Measurements from ENCODE around the gene ABHD12. TPM values are rescaled to one million over a fixed set of nuclear protein-coding genes. Genes with fewer than 3 reads are reported as not detected.

Gene ABHD12
- polyA plus RNA-seq, 1 donor = 13.9 TPM

GRCh38 chr20:25291432-25292133, 99.1 kb downstream of the ABHD12 start:
- DNase-seq (ENCODE audit: low read depth) = no peak

DNA sequence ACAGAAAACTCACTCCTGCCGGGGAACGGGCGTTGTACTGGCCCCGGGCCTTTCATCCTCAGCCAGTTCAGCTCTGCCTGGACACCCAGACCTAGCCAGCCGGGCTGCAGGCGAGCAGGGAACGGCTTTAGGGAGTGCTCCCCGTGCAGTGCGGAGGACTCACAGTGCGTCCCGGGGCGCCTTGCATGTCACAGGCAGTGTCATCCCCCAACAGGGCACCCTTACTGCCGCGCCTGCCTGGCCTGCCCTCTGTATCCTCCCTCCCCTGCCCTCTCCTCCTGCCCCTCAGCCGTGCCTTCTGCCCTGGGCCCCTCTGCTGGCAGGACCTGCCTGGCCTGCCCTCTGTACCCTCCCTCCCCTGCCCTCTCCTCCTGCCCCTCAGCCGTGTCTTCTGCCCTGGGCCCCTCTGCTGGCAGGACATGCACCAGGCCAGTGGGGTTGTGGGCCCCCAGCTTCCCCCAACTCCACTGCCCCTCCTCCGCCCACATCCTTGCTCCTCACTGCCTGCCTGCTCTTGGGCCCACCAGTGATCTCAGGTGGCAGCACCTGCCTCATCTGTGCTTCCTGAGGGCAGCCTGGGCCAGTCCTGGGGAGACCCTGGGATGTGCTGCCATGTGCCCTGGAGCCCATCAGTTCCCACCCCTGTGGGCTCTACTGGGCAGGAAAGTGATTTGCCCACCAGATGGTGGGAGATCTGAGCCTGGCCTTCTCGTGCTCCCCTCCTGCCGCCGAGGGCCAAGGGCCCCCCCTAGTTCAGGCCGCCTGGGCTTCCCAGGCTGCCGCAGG, 99.8 kb downstream of the ABHD12 start:
- DNase-seq (ENCODE audit: low read depth) = no peak

- DNase-seq (ENCODE audit: low read depth) = no peak
Measured at GRCh38 chr20:25289886-25290597, 100.6 kb downstream of the ABHD12 start.

DNA sequence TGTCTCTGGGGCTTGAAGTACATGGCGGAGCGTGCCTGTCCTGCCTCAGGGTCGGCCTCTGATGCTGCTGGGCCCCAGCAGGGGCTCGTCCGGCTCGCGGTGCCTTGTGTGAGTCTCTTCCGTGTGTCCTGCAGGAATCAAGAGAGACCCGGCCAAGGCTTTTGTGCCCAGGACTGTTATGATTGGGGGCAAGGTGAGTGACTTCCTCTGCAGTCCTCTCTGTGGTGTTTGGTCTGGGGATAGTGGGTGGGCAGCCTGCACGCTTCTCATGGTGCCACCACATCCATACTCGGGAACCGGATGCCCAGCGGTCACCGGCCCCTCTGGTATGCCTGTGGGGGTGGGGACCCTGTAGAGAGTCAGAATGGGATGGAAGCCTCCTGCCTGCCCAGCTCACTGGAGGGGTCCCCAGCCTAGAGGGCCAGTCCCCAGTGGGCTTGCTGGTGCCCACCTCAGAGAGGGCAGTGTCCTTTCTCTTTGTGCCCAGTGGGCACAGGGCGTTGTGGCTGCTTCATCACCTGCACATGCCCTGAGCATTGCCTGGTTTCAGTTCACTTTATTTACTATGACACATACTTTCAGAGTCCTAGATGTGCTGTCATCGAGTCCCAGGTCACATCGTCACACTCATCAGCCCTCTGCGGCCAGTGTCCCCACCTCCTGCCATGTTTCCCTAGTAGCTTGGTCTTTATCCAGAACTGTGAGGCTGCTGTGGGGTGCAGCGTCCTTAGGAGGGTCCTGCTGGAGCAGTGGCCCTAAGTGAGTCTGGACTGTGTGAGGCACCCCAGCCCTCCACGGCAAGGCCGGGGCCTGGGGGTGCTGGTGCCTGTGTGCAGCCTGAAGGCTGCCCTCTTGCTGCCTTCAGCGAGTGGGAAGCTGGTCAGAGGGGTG, 102.1 kb downstream of the ABHD12 start:
- no peak for DNase-seq (ENCODE audit: low read depth)

- DNase-seq (ENCODE audit: low read depth) = no peak
Measured at GRCh38 chr20:25287631-25288290, 102.9 kb downstream of the ABHD12 start.

DNA sequence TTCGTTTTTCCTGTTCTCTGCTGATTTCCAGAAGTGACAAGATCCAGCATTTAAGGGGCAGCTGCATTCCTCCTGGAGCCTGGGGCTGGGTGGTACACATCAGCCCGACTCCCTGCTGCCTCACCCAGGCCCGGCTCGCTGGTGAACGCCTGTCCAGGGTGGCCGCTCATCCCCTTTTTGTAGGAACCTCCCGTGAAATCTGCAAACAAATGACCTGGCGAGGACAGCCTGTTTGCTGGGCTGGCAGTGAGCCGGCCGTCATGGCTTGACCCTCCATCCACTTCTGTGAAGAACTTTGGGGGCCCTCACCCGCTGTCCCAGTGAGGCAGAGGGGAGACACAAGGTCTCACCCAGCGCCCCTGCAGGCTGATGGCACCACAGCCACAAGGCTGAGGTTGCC, 103.7 kb downstream of the ABHD12 start:
- DNase-seq (ENCODE audit: low read depth) = no peak

GRCh38 chr20:25285856-25286798, 104.5 kb downstream of the ABHD12 start:
- no peak for DNase-seq (ENCODE audit: low read depth)

DNA sequence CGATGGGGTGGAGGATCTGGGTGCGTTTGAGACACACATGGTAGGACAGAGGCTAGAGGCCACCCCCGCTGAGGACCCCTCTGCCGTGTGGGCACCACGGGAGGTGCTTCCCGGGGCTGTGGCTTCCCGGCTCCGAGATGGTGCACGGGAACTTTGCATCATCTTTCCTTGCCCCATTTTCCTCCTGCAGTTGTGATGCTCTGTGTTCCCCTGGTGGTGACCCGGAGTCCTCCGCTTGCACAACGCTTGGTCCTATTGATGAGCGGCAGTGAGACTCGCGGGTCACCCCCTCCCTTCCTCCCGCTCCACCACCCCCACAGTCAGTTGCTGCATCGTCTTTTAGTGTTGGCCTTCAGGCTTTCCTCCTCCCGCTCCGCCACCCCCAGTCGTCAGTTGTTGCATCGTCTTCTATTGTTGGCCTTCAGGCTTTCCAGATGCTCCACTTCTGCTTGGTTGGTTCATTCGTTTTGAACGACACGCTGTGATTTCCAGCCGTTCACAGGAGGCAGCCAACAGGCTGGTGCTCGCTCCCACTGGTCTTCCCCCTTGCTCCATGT, 105.5 kb downstream of the ABHD12 start:
- no peak for DNase-seq (ENCODE audit: low read depth)

GRCh38 chr20:25284131-25284601, 106.5 kb downstream of the ABHD12 start:
- no peak for DNase-seq (ENCODE audit: low read depth)

DNA sequence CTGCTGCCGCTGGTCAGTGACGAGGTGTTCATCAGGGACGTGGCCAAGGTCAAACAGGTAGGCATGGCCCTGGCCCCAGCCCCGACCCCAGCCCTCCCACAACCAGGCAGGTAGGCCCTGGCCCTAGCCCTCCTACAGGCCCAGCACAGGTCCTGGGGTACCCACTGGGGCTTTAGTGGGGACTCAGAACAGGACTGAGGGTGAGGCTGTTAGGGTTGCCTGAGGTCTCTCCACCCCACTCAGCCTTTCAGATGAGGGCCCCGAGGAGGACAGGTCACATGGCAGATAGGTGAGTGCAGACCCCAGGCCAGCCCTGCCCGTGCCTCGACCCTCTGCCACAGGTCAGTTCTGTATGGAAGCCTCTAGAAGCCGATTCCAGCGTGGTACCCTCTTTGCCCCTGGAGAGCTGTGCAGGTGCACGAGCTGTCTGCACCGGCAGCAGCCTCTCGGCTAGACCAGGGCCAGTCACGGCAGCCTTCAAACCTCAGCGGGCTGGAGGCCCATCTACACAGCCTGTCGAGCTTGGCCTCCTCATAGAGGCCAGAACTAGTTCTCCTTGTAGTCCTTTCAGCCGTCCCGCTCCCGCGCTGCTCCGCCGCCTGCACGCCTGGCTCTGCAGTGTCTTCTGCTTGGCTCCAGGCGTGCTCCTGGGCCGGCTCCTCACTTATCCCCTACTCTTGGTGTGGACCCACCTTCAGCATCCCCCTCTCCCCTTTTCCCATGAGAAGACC, 107.2 kb downstream of the ABHD12 start:
- DNase-seq (ENCODE audit: low read depth) = no peak

DNA sequence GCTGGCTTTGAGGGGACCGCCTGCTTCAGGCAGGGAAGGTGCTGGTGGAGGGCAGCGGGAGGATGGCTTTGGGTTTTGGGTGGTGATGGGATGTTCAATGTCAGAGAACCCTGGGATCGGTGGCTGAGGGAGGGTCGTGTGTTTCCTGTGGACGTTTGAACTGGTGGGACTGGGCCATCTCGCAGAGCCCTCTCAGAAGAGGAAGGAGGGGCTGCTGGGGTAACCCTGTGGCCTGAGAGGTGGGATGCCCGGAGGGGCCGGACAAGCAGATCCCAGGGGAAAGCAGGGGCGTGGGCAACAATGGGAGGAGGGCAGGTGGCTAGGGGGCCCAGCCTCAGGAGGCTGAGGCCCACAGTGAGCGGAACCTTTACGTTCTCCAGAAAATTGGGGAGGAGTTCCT, 107.8 kb downstream of the ABHD12 start:
- DNase-seq (ENCODE audit: low read depth) = no peak

DNA sequence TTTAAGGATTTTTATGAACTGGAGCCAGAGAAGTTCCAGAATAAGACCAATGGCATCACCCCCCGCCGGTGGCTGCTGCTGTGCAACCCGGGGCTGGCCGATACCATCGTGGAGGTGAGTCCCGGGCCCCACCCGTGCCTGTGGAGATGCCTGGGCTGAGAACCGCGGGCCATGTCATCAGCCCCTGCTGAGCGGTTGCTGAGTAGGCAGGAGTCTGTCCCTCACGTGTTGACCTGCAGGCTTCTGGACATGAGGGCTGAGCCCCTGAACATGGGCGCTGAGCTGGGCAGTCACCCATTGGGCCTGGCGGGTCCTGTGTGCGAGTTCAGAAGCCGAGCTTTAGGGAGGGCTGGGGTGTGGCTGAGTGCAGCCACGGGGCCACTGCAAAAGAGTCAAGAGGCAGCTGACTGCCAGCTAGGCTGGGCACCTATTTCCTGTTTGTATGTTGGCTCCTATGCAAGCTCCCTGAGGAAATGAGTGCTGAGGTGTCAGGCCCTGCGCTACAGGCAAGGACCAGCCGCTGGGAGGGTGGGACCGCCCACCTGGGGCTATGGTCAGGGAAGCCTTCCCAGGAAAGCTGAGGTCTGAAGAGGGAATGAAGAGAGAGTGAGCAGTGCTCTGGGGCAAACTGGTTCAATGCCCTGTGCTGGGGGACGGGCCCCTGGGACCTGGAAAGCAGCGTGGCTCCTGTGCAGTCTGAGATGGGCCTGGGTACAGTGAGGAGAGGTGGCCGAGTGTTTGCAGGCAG, 108.4 kb downstream of the ABHD12 start:
- DNase-seq (ENCODE audit: low read depth) = no peak

DNA sequence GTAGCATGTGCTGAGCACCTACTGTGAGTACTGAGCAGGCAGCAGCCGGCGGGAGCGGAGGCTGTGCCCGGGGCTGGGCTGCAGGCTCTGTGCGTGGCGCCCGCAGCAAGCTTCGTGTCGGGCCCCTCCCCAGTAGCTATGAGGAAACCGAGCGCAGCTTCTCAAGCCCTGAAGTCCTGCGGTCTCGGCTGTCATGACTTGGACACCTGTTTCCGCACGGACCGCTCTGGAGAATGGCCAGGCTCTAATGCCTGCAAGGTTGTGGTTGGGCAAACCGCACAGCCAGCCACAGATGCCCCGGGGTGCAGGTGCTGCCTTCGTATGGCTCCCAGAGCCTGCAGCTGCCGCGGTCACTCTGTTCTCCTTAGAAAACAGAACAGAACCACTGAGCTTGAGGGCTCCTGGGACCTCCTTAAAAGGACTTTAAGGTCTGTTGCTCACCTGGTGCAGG, 109.1 kb downstream of the ABHD12 start:
- DNase-seq (ENCODE audit: low read depth) = no peak

DNA sequence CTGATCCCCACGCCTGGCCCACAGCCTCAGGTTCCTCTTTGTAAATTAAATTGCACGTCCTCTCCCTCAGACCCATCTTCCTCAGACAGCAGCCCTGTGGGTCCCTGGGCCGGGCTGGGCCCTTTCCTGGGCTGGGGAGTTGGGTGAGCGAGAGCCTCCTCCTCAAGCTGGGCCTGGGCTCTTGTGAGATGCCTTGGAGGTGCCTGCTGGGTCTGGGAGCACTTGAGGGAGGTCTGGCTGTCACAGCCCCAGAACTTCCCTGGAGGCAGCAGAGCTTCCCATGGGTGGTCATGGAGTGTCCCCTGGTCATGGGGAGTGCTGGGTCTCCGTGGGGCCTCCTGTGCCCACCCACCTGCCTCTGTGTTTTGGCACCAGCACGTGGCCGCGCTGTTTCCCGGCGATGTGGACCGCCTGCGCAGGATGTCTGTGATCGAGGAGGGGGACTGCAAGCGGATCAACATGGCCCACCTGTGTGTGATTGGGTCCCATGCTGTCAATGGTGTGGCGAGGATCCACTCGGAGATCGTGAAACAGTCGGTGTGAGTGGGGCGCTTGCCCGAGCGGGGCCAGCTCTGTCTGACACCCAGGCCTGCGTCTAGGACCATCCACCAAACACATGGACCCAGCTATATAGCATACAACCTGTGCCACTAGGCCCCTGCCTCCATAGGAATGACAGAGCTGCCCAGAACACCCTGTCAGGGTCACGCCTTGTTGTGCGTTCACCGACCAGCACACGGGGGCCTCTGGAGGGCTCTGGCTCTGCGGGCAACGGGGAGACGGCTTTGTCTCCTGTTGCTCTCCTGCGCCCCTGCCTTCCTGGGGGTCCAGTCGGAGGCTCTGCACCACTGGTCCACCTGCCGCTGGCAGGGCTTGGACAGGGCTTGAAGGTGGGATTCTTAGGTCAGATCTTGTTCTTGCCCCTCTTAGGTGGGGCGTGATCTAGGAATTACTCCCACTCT, 109.8 kb downstream of the ABHD12 start:
- DNase-seq (ENCODE audit: low read depth) = no peak

DNA sequence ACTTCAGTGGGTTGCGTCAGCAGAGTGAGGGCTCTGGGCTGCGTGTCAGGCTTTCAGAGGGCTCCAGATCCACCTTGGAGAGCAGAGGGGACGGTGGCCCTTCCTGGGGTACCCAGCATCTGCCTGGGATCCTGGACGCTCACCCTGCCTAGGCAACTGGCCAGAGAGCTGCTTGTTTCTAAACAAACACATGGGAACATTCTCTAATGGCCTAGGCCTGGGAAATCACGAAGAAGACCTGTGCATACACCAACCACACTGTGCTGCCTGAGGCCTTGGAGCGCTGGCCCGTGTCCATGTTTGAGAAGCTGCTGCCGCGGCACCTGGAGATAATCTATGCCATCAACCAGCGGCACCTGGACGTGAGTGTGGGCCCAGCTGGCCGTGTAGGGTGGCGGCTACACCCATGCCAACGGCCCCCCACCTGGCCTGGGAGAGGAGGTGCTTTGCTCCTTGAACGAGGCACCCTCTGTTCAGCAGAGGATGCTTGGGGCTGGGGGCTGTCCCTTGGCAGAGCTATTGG, 110.5 kb downstream of the ABHD12 start:
- DNase-seq (ENCODE audit: low read depth) = no peak

DNA sequence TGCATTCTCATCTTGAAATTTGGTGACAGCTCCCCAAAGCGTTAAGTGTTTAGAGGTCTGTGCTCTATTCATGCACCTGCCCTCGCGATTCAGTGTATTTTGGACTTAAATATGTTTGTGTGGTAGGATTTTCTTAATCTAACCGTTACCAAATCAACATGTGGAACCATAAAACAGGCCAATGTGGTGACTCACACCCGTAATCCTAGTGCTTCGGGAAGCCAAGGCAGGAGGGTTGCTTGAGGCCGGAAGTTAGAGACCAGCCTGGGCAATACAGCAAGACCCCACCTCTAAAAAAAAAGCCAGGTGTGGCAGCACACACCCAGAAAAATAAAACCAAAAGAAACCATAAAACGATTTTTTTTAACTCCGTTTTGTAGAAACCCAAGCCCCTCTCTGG, 111.2 kb downstream of the ABHD12 start:
- no peak for DNase-seq (ENCODE audit: low read depth)

Measured in forelimb muscle (tissue), 1 donor.